Transverse colon (tissue), 4 donors: ENCODE measurements around the gene PBXIP1.

ENCODE experiments used
- POLR2A ChIP-seq: fragments of 450-650 bp; IDR thresholded peaks from one replicate; pipeline ENCODE4 v1.6.1; 2016; ENCODE audit warnings: antibody characterized with exemption, mild to moderate bottlenecking, moderate library complexity
- POLR2AphosphoS5 ChIP-seq, 3 donors: sonication (generic); formaldehyde crosslinking; IDR thresholded peaks; one replicate each; pipeline ENCODE4 v1.6.1; 2016; ENCODE audit warnings: antibody characterized with exemption in 3 of 3
- TF ChIP-seq, protein P1 (sequence below), 5 experiments: fragments of 200-600 bp in 3 of 5; fragments of 450-650 bp in 2 of 5; sonication (generic) in 3 of 5; IDR thresholded peaks; 1 replicate in 2 of 5; 2 replicates in 3 of 5; pipeline ENCODE4 v1.5.1; 2016 to 2017; ENCODE audit warnings: antibody characterized with exemption in 5 of 5, inconsistent platforms in 3 of 5, mild to moderate bottlenecking in 2 of 5, moderate library complexity in 1 of 5

GRCh38 chr1:154938604-154939399 lies 17.1 kb downstream of the PBXIP1 start:
- TF ChIP-seq POLR2AphosphoS5 (IDR thresholded peaks at IDR 0.05): no peak
- no peak for TF ChIP-seq POLR2A
- TF ChIP-seq, protein P1, sequence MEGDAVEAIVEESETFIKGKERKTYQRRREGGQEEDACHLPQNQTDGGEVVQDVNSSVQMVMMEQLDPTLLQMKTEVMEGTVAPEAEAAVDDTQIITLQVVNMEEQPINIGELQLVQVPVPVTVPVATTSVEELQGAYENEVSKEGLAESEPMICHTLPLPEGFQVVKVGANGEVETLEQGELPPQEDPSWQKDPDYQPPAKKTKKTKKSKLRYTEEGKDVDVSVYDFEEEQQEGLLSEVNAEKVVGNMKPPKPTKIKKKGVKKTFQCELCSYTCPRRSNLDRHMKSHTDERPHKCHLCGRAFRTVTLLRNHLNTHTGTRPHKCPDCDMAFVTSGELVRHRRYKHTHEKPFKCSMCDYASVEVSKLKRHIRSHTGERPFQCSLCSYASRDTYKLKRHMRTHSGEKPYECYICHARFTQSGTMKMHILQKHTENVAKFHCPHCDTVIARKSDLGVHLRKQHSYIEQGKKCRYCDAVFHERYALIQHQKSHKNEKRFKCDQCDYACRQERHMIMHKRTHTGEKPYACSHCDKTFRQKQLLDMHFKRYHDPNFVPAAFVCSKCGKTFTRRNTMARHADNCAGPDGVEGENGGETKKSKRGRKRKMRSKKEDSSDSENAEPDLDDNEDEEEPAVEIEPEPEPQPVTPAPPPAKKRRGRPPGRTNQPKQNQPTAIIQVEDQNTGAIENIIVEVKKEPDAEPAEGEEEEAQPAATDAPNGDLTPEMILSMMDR (IDR thresholded peaks at IDR 0.05): no peak
